ENCODE data around the gene TBCC.

GRCh38 chr6:42709871-42710270 is 36.0 kb downstream of the TBCC start:
- TF ChIP-seq CTCF (IDR thresholded peaks at IDR 0.05; ENCODE audit: borderline replicate concordance, extremely low read depth, low read length, poor library complexity, severe bottlenecking) (no peak), EZH2 (IDR thresholded peaks at IDR 0.05; ENCODE audit: borderline replicate concordance, low read depth, low read length, severe bottlenecking) (no peak)

Measured in DND-41 (cell line).